Subcutaneous adipose tissue (tissue), 4 donors: ENCODE measurements around the gene ADGRG2. TPM values are rescaled to one million over a fixed set of nuclear protein-coding genes. Genes with fewer than 3 reads are reported as not detected.

Source experiments
- total RNA-seq, 4 donors: library from RNA; depleted of rRNA; stranded (reverse); fragments of >200 nt; gene quantifications; one replicate each; pipeline ENCODE4 v1.1.0, GENCODE V29; 2016
- TF ChIP-seq, protein P1 (sequence below): fragments of 450-650 bp; IDR thresholded peaks from one replicate; pipeline ENCODE4 v1.5.1; 2016; ENCODE audit warnings: low read depth, mild to moderate bottlenecking, control low read depth, antibody characterized with exemption, moderate library complexity

The ADGRG2 gene
- total RNA-seq, 4 donors from 2014 or later: 1.1 to 6.8 (median 3.8) TPM

- TF ChIP-seq, protein P1, sequence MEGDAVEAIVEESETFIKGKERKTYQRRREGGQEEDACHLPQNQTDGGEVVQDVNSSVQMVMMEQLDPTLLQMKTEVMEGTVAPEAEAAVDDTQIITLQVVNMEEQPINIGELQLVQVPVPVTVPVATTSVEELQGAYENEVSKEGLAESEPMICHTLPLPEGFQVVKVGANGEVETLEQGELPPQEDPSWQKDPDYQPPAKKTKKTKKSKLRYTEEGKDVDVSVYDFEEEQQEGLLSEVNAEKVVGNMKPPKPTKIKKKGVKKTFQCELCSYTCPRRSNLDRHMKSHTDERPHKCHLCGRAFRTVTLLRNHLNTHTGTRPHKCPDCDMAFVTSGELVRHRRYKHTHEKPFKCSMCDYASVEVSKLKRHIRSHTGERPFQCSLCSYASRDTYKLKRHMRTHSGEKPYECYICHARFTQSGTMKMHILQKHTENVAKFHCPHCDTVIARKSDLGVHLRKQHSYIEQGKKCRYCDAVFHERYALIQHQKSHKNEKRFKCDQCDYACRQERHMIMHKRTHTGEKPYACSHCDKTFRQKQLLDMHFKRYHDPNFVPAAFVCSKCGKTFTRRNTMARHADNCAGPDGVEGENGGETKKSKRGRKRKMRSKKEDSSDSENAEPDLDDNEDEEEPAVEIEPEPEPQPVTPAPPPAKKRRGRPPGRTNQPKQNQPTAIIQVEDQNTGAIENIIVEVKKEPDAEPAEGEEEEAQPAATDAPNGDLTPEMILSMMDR: no peak
Observed at GRCh38 chrX:19133231-19133630, 11.0 kb upstream of the ADGRG2 start.

- TF ChIP-seq, protein P1: no peak
Observed at GRCh38 chrX:19130628-19131027, 8.4 kb upstream of the ADGRG2 start.

DNA sequence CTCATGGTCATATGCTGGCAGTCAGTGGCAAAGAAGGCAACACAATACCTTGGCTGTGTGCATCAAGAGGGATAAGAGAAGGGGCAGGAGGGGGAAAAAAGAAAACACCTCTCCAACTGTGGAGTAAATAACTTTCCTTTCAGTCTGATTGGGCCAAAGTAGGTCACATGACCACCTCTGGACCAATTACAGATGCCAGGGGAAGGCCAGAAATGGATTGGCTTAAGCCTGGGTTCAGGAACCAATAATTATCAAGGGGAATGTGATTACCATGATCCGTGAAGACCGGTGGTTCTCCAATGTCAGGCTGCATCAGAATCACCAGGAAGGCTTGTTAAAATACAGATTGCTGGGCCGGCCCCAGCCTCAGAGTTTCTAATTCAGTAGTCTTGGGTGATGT lies 7.4 kb upstream of the ADGRG2 start:
- TF ChIP-seq, protein P1: no peak

DNA sequence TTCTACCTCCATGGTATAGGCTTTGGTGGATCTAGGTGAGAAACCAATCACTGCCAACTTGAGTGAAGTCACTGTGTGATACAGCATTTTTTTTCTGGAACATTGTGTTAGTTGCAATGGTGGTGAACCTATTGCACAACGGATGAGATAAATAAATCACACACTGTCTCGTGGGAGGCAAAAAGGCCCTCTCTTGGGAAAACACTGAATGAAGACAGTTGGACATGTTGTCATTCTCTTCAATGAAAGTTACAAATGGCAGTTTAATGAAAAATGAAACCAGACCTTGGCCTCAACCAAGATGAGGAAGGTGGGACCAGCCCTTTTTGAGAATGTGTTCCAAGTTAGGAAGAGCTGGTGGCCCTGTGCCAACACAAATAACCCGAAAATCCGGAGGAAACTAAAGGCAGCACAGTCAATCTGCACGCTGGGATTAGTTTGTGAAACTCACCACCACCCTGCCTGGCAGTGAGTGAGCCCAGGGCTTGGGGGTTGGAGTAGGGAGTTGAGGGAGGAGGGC lies 5.4 kb upstream of the ADGRG2 start:
- TF ChIP-seq, protein P1: no peak

DNA sequence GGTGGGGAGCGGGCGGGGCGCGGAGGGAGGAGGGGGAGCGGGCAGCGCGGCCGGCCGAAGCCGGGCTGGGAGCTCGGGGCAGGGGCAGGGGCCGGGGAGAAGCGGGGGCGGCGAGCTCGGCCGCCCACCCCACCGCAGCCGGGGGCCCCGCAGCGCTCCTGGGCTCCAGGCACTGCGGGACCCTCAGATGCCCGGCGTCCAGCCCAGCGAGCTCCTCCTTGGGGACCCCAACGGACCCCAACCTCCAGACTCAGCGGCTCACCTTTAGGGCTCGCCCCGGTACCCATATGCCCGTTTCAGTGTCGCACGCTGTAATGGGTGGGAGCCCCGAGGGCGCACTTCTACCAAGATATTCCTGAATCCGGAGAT lies 357 bp upstream of the ADGRG2 start:
- TF ChIP-seq, protein P1: no peak

GRCh38 chrX:19121466-19121865 lies 802 bp downstream of the ADGRG2 start:
- TF ChIP-seq, protein P1: no peak

DNA sequence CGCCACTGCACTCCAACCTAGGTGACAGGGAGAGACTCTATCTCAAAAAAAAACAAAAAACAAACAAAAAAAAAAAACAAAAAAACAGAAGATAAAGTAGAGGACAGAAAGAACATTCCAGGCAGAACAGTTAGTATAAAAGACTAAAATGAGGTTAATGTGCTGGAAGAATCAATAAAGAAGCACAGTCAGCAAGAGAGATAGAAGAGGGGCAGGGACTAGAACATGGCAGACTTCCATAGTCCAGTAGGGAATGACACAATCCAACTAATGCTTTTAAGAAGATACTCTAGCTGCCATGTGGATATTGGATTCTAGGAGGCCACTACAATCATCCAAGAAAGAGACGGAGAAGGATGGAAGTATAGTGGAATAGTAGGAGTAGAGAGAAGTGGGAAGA lies 11.6 kb downstream of the ADGRG2 start:
- TF ChIP-seq, protein P1: no peak
